Gastroesophageal sphincter (tissue), 4 donors: Measurements from ENCODE around the gene ADRM1. TPM values are rescaled to one million over a fixed set of nuclear protein-coding genes. Genes with fewer than 3 reads are reported as not detected.
A peak's percentile ranks its signal among the peaks of the same experiment; 100 is the strongest.

Source experiments
- ATAC-seq: fragments of 150-250 bp; one replicate; pipeline ENCODE4 v1.9.1; 2016; ENCODE audit warnings: mild to moderate bottlenecking, moderate library complexity
- H3K27ac ChIP-seq, 4 donors: fragments of 200-600 bp; sonication (generic) in 3 of 4; 1 replicate in 3 of 4; 2 replicates in 1 of 4; pipeline ENCODE4 v1.5.1; 2016 to 2019
- H3K27me3 ChIP-seq: fragments of 200-600 bp; sonication (generic); one replicate; pipeline ENCODE4 v1.5.1; 2019
- H3K36me3 ChIP-seq, 2 donors: fragments of 200-600 bp; sonication (generic); one replicate each; pipeline ENCODE4 v1.5.1; 2019; ENCODE audit warnings: control low read depth in 1 of 2
- H3K4me1 ChIP-seq, 3 donors: fragments of 200-600 bp; sonication (generic); 1 replicate in 2 of 3; 2 replicates in 1 of 3; pipeline ENCODE4 v1.5.1; 2016 to 2019; ENCODE audit warnings: control low read depth in 2 of 3
- H3K4me3 ChIP-seq, 2 donors: fragments of 200-600 bp; sonication (generic); one replicate each; pipeline ENCODE4 v1.5.1; 2019; ENCODE audit warnings: mild to moderate bottlenecking in 1 of 2, moderate library complexity in 1 of 2
- H3K9me3 ChIP-seq, 3 donors: fragments of 200-600 bp; sonication (generic); one replicate each; pipeline ENCODE4 v1.5.1; 2017 to 2019; ENCODE audit warnings: control low read depth in 2 of 3
- CTCF ChIP-seq, 4 experiments: fragments of 200-600 bp in 2 of 4; fragments of 450-650 bp in 2 of 4; sonication (generic) in 1 of 4; IDR thresholded peaks; one replicate each; pipeline ENCODE4 v1.5.1; 2017 to 2019; ENCODE audit warnings: antibody characterized with exemption in 4 of 4, mild to moderate bottlenecking in 2 of 4, moderate library complexity in 2 of 4
- EP300 ChIP-seq: sonication (generic); formaldehyde crosslinking; IDR thresholded peaks from one replicate; pipeline ENCODE4 v1.6.1; 2017; ENCODE audit warnings: antibody characterized with exemption, mild to moderate bottlenecking
- POLR2A ChIP-seq, 2 donors: fragments of 450-650 bp; IDR thresholded peaks; one replicate each; pipeline ENCODE4 v1.6.1; 2017; ENCODE audit warnings: antibody characterized with exemption in 2 of 2, mild to moderate bottlenecking in 2 of 2, moderate library complexity in 1 of 2
- POLR2AphosphoS5 ChIP-seq: sonication (generic); formaldehyde crosslinking; IDR thresholded peaks from one replicate; pipeline ENCODE4 v1.6.1; 2017; ENCODE audit warnings: antibody characterized with exemption
- WGBS, 2 donors: methylation state at CpG; one replicate each; pipeline ENCODE4 v1.1.5; 2018; ENCODE audit warnings: low coverage in 1 of 2; 5-methylcytosine and 5-hydroxymethylcytosine counted together
- total RNA-seq, 4 donors: library from RNA; depleted of rRNA; stranded (reverse); fragments of >200 nt; gene quantifications; one replicate each; pipeline ENCODE4 v1.1.0, GENCODE V29; 2016

Gene ADRM1
- total RNA-seq, 4 donors from 2014 or later: 131 to 182 (median 151) TPM

- H3K27ac ChIP-seq: peak overlapping the region in 1 of 4 donors; percentile 35
- no peaks in the 10 kb centered on the region for H3K27me3 ChIP-seq
- 55 to 77% methylated on average over 2 to 11 of the region's 14 CpGs for WGBS, 2 donors
- TF ChIP-seq EP300: no peak
- no peak for TF ChIP-seq CTCF (IDR thresholded peaks at IDR 0.05)
- no peak for TF ChIP-seq POLR2AphosphoS5
- no peak for TF ChIP-seq POLR2A (IDR thresholded peaks at IDR 0.05)
- H3K9me3 ChIP-seq: no peaks in the 10 kb centered on the region
- ATAC-seq: no peak
- H3K4me3 ChIP-seq: no peak overlapping the region
- no peaks in the 10 kb centered on the region for H3K4me1 ChIP-seq
- H3K36me3 ChIP-seq: peaks cover 0 to 91% of the 10 kb centered on the region in 2 donors
Observed at GRCh38 chr20:62339647-62340062, 36.9 kb downstream of the ADRM1 start.

- WGBS, 2 donors: 49 to 78% methylated on average over 10 of the region's 10 CpGs
- no peaks in the 10 kb centered on the region for H3K27me3 ChIP-seq
- no peaks in the 10 kb centered on the region for H3K9me3 ChIP-seq
- no peak overlapping the region for H3K4me3 ChIP-seq
- no peaks in the 10 kb centered on the region for H3K4me1 ChIP-seq
- no peak for ATAC-seq
- peaks cover 0 to 91% of the 10 kb centered on the region in 2 donors for H3K36me3 ChIP-seq
- peak overlapping the region in 3 of 4 donors; percentile 12 to 62 (median 26) for H3K27ac ChIP-seq
- no peak for TF ChIP-seq CTCF (IDR thresholded peaks at IDR 0.05)
Observed at GRCh38 chr20:62342910-62343309, 40.1 kb downstream of the ADRM1 start.

DNA sequence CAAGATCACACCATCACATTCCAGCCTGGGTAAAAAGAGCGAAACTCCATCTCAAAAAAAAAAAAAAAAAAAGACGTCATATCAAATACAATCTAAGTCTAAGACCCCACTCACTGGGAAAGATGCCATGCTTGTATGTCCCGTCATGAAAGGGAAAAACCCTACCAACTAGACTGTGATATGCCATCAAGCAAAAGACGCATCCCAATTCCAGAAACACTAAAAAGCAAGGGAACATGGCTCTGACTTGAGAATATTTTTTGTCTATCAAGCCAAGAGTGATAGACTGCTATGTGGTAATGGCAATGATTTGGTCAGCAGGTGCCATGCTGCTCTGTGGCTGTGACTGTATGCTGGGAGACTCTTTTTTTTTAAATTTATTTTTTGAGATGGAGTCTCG is 41.3 kb downstream of the ADRM1 start:
- no peak overlapping the region for H3K27ac ChIP-seq
- peaks cover 0 to 92% of the 10 kb centered on the region in 2 donors for H3K36me3 ChIP-seq
- H3K4me1 ChIP-seq: no peaks in the 10 kb centered on the region
- TF ChIP-seq EP300 (no peak), POLR2A (IDR thresholded peaks at IDR 0.05) (no peak), POLR2AphosphoS5 (no peak), CTCF (IDR thresholded peaks at IDR 0.05) (no peak)
- ATAC-seq: no peak
- no peaks in the 10 kb centered on the region for H3K27me3 ChIP-seq
- no peak overlapping the region for H3K4me3 ChIP-seq
- WGBS, 2 donors: 67 to 81% methylated on average over 3 to 5 of the region's 5 CpGs
- H3K9me3 ChIP-seq: no peaks in the 10 kb centered on the region

GRCh38 chr20:62344782-62345181 is 42.0 kb downstream of the ADRM1 start:
- H3K4me1 ChIP-seq: no peaks in the 10 kb centered on the region
- no peaks in the 10 kb centered on the region for H3K27me3 ChIP-seq
- H3K4me3 ChIP-seq: no peak overlapping the region
- H3K9me3 ChIP-seq: no peaks in the 10 kb centered on the region
- 78 to 93% methylated on average over 8 to 9 of the region's 10 CpGs for WGBS, 2 donors
- ATAC-seq: no peak
- no peak overlapping the region for H3K27ac ChIP-seq
- TF ChIP-seq CTCF (IDR thresholded peaks at IDR 0.05): no peak
- no peak for TF ChIP-seq EP300
- TF ChIP-seq POLR2AphosphoS5: no peak
- TF ChIP-seq POLR2A (IDR thresholded peaks at IDR 0.05): no peak
- peaks cover 0 to 87% of the 10 kb centered on the region in 2 donors for H3K36me3 ChIP-seq

DNA sequence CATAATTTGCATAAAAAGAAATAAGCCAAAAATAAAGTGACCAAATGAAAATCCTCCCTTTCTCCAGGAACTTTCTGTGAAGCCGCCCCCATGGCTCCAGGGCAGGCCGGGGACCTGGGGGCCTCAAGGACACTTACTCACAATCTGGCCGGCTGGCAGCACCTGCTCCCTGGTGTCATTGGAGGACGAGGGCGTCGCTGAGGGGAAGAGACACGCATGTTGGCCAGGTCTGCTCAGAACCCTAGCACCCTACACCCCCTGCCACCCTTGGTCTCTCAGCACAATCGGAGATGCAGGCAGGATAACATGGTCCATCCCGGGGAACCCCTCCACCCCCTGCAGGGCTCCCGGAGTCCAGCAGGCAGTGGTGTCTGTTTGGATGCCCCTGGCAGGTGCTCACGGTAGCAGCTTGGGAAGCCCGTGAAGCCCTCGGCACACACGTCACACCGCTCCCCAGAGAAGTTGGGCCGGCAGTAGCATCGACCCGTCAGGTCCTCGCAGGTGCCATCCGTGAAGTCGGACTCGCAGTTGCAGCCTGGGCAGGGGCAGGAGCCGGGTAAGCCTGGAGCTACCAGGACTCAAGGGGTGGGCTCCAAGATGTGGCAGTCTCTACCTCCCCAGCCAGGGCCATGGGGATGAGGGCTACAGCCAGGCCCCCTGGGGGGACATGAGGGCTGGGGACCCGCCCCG is 43.0 kb downstream of the ADRM1 start:
- Histone ChIP-seq H3K36me3 (peaks cover 0 to 87% of the 10 kb centered on the region in 2 donors), H3K27ac (peak overlapping the region in 2 of 4 donors; percentile 40 to 41), H3K4me1 (peaks cover 0 to 10% (median 0%) of the 10 kb centered on the region in 3 donors), H3K9me3 (no peaks in the 10 kb centered on the region), H3K27me3 (no peaks in the 10 kb centered on the region), H3K4me3 (no peak overlapping the region)
- whole genome bisulfite sequencing, 2 donors: 40% methylated on average over 2 of the region's 25 CpGs; no CpG with 5 or more reads in 1 of the 2 donors
- TF ChIP-seq EP300: no peak
- TF ChIP-seq CTCF (IDR thresholded peaks at IDR 0.05): no peak
- no peak for TF ChIP-seq POLR2AphosphoS5
- TF ChIP-seq POLR2A (IDR thresholded peaks at IDR 0.05): no peak
- ATAC-seq: no peak
